ENCODE measurements around the gene HTRA3.

Gene HTRA3

DNA sequence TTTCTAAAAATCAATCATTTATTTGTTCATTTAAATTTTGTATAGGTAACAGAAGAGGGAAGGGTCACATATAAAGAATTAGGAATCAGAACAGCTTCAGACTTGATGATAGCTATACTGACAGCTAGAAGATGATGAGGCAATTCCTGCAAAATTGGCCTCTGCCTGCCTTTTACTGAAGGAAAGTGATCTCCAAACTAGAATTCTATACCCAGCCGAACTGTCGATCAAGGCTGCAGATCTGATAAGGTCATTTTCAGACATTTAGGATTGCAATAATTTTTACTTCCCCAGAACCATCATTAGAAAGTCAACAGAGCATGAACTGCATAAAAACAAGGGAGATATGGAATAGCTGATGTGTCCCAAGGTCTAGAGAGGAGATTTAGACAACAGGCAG lies 66.3 kb downstream of the HTRA3 start:
- no peak for TF ChIP-seq CTCF (conservative IDR thresholded peaks at IDR 0.05)
- no peak overlapping the region for H3K27ac ChIP-seq

DNA sequence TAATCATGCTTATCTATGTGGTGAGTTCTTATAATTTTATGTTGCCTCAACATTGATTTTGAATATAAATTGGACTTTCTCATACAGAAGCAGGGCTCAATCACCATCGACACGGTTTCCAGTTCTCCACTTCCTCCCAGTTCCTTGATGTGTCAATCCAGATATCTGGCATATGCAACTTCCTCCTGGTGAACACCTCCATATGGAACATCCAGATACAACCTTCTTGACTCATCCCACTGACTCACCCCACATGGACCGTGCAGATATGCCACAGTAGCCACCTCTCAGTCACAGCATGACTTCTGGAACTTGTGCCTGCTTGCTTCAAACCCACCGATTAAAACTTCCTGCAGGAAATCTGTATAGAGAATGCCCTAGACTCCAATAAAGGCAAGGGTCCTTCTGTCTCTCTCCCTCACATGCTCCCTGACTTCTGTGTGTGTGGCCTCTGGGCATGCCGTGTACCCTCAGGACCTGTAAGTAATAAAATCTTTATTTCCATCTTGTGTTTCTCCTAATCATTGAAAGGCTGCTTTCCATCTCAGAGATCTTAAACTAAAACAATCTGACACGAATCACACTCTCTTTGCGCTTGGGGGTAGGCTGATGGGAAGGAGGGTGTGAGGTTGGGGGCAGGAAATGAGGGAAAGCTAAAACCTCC lies 67.0 kb downstream of the HTRA3 start:
- TF ChIP-seq CTCF (conservative IDR thresholded peaks at IDR 0.05): no peak
- no peak overlapping the region for H3K27ac ChIP-seq

GRCh38 chr4:8338351-8338961 lies 68.9 kb downstream of the HTRA3 start:
- H3K27ac ChIP-seq: no peak overlapping the region
- no peak for TF ChIP-seq CTCF (conservative IDR thresholded peaks at IDR 0.05)

- H3K27ac ChIP-seq: no peak overlapping the region
- no peak for TF ChIP-seq CTCF (conservative IDR thresholded peaks at IDR 0.05)
Observed at GRCh38 chr4:8340781-8341241, 71.3 kb downstream of the HTRA3 start.

GRCh38 chr4:8341281-8341680 lies 71.7 kb downstream of the HTRA3 start:
- peak overlapping the region; percentile 30; the same call in 1 of the 2 replicates for H3K27ac ChIP-seq

- peak overlapping the region; percentile 30 for H3K27ac ChIP-seq
- no peak for TF ChIP-seq CTCF (conservative IDR thresholded peaks at IDR 0.05)
Observed at GRCh38 chr4:8341691-8342090, 72.1 kb downstream of the HTRA3 start.

DNA sequence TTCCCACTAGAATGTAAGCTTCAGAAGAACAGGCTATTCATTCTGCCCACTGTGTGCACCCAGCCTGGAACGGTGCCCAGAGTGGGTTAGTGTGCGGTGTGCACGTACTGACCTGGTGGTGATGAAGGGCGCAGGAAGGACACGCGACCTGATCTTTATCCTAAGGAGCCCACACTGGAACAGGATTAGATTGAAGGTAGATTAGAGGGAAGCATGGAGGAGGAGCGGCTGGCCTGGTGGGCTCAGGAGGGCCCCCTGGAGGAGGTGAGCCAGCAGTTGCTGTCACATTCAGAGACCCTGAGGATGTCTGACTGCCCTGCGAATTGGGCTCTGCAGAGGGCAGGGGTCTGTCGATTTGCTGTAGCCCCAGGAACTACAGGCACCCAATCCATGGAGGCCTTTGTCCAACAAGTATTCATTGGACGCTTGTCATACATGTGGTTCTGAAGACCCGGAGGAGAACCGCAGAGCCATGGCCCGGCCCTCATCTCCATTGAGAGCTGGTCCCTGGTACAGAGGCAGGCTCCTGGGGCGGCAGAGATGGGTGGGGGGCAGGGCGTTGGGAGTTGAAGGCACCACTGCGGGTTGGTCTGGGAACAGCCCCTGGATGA lies 73.2 kb downstream of the HTRA3 start:
- no peak; the same call in 1 of the 2 replicates for TF ChIP-seq CTCF (conservative IDR thresholded peaks at IDR 0.05)
- H3K27ac ChIP-seq: peak overlapping the region; percentile 30

All from VCaP (cell line).